CD4-positive, alpha-beta T cell treated with Interleukin-15 for 1 hour (primary cell): ENCODE data around the gene THAP4.
A peak's percentile ranks its signal among the peaks of the same experiment; 100 is the strongest.

Experiments used
- DNase-seq: peaks from one replicate; pipeline ENCODE4 v3.0.0-alpha.2; 2020

THAP4 gene, protein sequence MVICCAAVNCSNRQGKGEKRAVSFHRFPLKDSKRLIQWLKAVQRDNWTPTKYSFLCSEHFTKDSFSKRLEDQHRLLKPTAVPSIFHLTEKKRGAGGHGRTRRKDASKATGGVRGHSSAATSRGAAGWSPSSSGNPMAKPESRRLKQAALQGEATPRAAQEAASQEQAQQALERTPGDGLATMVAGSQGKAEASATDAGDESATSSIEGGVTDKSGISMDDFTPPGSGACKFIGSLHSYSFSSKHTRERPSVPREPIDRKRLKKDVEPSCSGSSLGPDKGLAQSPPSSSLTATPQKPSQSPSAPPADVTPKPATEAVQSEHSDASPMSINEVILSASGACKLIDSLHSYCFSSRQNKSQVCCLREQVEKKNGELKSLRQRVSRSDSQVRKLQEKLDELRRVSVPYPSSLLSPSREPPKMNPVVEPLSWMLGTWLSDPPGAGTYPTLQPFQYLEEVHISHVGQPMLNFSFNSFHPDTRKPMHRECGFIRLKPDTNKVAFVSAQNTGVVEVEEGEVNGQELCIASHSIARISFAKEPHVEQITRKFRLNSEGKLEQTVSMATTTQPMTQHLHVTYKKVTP

GRCh38 chr2:241637018-241637794 is at the start of gene THAP4, which contains the start of gene ATG4B:
THAP4 (minus strand) TSS chr2:241637158; CDS start chr2:241637017, 141 bp downstream.
ATG4B (plus strand) TSS chr2:241637693; CDS start chr2:241637715, 22 bp downstream.
- peak; percentile 69 for DNase-seq

GRCh38 chr2:241686324-241686649 is 49.3 kb upstream of the THAP4 start:
- no peak for DNase-seq

GRCh38 chr2:241680827-241681599 is 44.1 kb upstream of the THAP4 start:
- no peak for DNase-seq

GRCh38 chr2:241680044-241680443 is 43.1 kb upstream of the THAP4 start:
- no peak for DNase-seq

DNA sequence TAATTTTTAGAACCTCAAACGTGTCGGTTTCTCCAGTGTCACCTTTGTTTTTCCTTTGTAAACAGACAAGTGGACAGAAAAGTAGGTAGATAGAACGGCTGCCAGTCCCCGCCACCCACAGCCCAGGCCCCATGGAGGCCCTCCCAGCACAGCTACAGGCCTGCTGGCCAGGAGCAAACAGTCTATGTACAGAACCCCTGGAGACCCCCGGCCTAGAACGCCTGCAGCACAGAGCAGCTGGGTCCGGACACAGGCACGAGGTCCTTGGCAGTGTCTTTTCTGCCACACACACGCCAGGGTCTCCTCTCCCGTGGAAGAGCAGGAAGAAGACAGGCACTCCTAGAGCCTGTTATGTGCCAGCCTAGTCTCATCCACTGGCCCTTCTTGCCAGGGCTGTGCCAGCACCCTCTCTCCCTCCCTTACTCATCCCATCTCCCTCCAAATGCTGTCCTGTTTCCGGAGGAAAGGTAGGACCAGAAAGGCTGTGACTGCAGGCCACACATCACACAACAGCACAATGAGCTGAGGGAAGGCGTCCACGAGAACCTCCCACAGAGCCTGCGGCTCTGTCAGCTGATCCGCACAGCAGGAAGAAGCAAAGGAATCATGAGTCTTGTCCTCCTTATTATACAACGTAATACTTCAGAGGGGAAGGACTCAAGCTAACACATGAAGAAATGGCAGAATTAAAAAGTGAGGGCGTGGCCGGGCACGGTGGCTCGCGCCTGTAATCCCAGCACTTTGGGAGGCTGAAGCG is 42.0 kb upstream of the THAP4 start:
- DNase-seq: no peak

DNA sequence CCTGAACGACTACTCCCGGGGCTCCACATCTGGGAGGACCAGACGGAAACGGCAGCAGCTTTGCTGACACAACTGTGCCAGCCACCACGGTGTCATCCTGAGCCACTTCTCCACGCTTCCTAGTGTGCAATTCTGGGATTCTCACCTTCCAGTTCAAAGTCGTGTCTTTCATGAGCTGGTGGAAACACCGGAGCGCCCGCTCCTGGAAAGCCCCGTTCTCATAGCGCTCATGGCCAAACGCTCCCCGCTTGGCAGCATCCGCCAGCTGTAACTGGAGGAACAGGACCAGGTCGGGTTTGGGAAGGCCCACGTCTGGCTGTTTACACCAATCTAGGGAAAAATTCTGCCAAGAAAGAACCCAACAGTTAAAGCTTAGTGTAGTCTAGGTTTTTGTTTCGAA is 41.3 kb upstream of the THAP4 start:
- DNase-seq: no peak

- DNase-seq: no peak
Measured at GRCh38 chr2:241677392-241677791, 40.4 kb upstream of the THAP4 start.

DNA sequence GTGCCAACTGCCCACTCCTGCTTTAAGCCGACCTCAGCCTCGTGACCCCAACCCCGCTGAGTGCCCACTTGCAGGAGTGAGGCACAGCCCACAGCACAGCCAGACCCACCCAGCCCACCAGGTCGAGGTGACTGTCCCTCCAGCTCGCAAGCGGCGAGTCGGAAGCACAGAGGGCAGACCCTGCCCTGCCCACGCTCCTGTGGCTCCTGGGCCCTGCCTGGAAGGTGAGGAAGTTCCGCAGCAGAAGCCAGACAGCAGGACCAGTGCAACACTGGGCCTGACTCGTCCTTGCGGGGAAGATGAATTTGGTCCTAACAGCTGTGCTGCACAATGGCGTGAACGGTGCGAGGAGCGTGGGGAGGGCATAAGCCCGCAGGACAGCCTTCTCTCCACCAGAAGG is 39.7 kb upstream of the THAP4 start:
- DNase-seq: no peak

GRCh38 chr2:241675885-241676284 is 38.9 kb upstream of the THAP4 start:
- no peak for DNase-seq

DNA sequence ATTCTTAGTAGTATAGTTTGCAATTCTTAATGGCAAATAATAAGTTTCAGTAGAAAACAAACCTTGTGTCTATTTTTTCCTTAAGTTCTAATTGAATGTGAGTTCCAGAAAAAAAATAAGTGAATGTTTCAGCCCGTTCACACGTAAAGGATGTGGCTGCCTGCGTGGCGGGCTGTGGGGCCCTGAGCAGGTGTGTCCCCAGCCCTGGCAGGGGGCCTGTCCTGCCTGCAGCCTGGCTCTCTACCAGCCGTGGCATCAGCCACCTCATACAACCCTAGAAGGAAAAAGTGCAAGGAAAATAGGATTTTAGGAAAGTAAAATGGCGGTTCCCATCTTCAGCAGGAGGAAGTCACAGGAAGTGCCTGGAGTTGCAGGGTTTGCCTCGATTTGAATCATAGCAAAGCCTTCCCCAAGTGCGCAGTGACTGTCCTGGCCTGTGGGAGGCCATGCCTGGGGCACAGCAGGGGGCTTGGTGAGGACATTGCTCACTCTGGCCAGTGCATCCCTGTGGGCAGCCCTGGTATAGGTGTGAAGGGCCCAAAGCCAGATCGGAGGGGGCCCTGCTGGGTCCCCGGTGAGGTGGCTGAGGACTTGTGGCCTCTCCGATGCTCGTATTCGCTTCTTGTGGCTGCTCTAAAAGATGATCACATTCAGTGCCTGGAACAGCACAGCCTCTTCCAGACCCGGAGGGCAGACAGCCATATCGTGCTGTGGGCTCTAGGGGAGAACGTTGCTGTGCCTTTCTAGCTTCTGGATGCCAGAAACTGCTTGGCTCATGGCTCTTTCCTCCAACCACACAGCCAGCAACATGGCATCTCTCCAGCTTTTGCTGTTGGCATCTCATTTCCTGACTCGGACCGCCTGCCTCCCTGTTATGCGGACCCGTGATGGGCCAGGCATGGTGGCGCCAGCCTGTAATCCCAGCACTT is 37.1 kb upstream of the THAP4 start:
- no peak for DNase-seq

DNA sequence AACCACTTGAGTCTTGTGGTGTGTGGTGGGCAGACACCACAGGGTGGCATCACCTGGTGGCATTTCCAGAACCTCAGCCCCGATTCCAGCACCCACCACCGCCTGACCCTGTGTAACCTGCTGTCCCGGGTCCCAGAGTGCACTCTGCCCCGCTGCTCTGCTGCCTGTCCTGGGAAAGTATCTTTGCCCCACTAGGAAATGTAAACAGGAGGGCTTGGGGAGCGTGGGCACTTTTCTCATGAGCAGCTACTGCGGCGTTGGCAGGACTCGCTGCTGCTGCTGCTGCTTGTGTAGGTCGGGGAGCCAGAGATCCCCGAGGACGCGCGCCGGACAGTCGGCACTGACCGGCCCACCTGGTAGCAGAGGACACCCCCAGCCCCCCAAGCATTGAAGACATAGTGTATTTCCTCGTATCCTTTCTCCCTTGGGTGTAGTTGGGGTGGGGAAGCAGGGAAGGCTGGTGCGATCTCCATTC is 36.3 kb upstream of the THAP4 start:
- no peak for DNase-seq

- no peak for DNase-seq
Measured at GRCh38 chr2:241672243-241673188, 35.6 kb upstream of the THAP4 start.

DNA sequence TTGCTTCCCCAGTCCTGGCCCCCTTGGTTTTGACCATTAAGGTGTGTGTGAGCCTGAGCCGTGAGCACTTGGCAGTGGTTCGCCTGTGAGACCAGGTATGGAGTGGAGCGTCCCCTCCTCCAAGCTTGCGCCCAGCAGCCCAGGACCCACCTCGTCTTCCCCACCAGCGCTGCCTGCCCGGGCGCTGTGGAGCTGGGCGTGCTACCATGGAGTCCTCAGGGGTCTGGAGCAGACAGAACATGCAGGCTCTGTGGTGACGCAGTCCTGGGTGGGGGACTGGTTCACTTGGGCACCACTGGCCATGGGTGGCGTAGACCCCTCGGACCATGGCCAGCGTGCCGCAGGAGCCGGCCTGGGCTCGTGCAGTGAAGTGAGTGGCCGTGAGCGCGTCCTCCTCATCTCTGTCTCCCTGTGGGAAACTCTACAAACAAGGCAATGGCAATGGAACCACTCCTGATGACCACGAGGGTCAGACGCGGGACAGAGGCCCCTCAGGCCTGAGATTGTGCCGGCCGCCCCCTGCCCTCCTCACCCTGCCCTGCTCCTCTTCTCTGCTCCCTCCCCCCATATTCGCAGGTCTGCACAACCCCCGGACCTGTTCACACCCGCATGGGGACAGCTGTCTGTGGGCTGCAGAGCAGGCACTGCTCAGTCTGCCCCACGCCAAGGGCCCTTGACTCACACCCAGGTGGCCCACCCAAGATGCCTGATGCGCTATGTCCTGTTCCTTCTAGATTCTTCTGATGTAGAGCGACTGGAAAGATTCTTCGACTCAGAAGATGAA is 34.7 kb upstream of the THAP4 start:
- DNase-seq: no peak

DNA sequence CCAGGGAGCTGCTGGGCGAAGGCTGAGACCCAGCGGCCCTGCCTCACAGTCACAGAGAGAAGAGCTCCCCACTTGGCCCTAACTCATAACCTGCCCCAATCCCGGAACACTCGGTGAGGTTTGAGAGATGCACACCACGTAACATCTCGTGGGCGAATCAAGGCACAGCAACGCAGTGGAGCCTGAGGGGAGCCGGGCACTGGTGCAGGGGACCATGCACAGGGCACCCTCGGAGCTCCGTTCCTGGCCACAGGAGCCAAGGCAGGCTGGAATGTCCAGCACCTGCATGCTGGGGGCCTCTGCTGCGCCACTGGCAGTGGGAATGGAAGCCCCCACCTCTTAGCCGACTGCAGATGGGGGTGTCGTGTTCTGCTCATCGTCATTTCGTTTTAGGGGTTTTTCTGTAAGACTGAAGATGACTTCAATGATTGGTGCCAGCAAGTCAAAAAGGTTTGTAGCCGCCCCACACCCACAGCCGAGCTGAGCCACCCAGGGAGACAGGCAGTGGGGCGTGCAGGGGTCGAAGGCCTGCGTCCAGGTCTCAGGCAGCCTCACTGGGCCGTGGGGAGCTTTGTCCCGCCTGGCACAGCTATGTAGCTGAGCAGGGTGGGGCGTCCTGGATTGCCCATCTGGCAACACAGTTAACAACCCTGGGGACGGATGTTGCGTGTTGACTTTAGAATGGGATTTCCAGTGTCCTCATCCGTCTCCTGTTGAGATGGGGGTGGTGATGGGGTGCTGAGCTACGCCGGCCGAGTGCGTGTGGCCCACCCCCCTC is 33.6 kb upstream of the THAP4 start:
- no peak for DNase-seq

DNA sequence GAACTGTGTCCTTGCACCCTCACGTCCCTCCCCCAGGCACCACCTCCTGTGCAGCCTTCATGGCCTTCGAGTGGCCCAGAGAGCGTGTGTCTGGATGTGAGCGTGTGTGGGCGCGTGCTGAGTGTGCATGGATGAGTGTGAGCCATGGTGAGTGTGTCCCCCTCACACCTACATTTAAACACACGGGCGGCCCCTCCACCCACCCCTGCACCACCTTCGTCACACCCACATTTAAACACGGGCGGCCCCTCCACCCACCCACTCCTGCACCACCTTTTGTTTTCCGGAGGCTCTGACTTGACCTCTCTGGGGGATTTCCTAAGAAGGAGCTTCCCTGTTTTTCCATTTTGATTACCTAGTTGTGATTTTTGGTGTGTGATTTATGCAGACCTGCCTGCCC is 31.9 kb upstream of the THAP4 start:
- no peak for DNase-seq

DNA sequence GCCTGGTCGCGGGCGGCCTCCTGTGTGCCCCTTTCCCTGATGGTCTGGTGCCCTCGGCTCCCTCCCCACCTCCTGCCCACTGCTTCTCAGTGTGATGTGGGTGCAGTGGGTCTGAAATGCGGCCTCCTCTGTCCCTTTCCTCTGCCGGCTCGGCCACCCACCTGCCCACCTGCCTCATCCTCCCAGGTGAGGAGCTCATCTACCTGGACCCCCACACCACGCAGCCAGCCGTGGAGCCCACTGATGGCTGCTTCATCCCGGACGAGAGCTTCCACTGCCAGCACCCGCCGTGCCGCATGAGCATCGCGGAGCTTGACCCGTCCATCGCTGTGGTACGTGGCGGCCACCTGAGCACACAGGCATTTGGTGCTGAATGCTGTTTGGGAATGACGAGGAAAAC is 31.4 kb upstream of the THAP4 start:
- DNase-seq: no peak

GRCh38 chr2:241666627-241667400 is 29.9 kb upstream of the THAP4 start:
- no peak for DNase-seq
